GM23248 (cell line): ENCODE measurements around the gene ST3GAL5.

Source experiments
- EZH2 ChIP-seq: fragments of 200-600 bp; sonication (generic); IDR thresholded peaks from 2 replicates; pipeline ENCODE4 v1.6.1; 2018; ENCODE audit warnings: antibody characterized with exemption, mild to moderate bottlenecking; ENCODE audit not compliant: insufficient read depth, poor library complexity, severe bottlenecking
- EZH2phosphoT487 ChIP-seq: fragments of 200-600 bp; sonication (generic); IDR thresholded peaks from 2 replicates; pipeline ENCODE4 v1.6.1; 2018; ENCODE audit warnings: antibody characterized with exemption, moderate library complexity, mild to moderate bottlenecking, low read depth; ENCODE audit not compliant: insufficient read depth

GRCh38 chr2:85814802-85815550 lies 73.8 kb downstream of the ST3GAL5 start:
- TF ChIP-seq EZH2, result no peak
- TF ChIP-seq EZH2phosphoT487, result no peak
